HepG2 (cell line): ENCODE data around the gene B4GALT1. TPM values are rescaled to one million over a fixed set of nuclear protein-coding genes. Genes with fewer than 3 reads are reported as not detected.

Experiments used
- ATAC-seq: fragments of 200-7000 bp; cut with Tn5 transposase; 3 replicates; pipeline ENCODE4 v1.9.1; 2020; ENCODE audit warnings: mild to moderate bottlenecking, moderate library complexity
- BruUV-seq: library from RNA; stranded (reverse); fragments of 400-500 nt; replicated peaks from 2 replicates; lab custom pipeline; 2021; lab: Mats Ljungman, UMichigan
- CTCF ChIA-PET: fragments of 300-600 bp; formaldehyde crosslinking; extraction: SDS; loops from one replicate; lab custom pipeline; 2021; ENCODE audit warnings: low total read pairs, inconsistent platforms, low intra/inter-chr PET ratio; lab: Yijun Ruan, JAX
- POLR2A ChIA-PET: fragments of 350-600 bp; sonication (Branson Sonifier 250); formaldehyde crosslinking; loops from one replicate; lab custom pipeline; 2020; ENCODE audit warnings: antibody characterized with exemption, inconsistent platforms; lab: Yijun Ruan, JAX
- DNase-seq: peaks from one replicate; pipeline ENCODE4 v3.0.0-alpha.2; 2015; ENCODE audit warnings: low spot score
- FAIRE-seq: peaks from 3 replicates; lab custom pipeline; 2011; peaks lifted over from hg19 to GRCh38; lab: Jason Lieb, UNC
- H2AFZ ChIP-seq: one replicate; pipeline ENCODE4 v1.6.1; 2011; ENCODE audit warnings: low read length, inconsistent platforms
- H3K27ac ChIP-seq: fragments of 300-600 bp; 3 replicates; pipeline ENCODE4 v1.8.0; 2011; ENCODE audit warnings: mixed run types, mild to moderate bottlenecking, mixed read lengths, low read length, inconsistent platforms; ENCODE audit not compliant: insufficient read depth; ENCODE audit errors: extremely low read length
- H3K27me3 ChIP-seq, 2 experiments: fragments of 200-600 bp in 1 of 2; 2 replicates in 1 of 2; 3 replicates in 1 of 2; pipeline versions ENCODE4 v1.6.0 to v1.8.0; 2011; ENCODE audit warnings: low read length in 2 of 2, mild to moderate bottlenecking in 2 of 2, moderate library complexity in 2 of 2, inconsistent platforms in 1 of 2; ENCODE audit not compliant: insufficient read depth in 2 of 2, control insufficient read depth in 1 of 2
- H3K36me3 ChIP-seq, 2 experiments: fragments of 200-600 bp in 1 of 2; replicated peaks in 1 of 2; 2 replicates in 1 of 2; 3 replicates in 1 of 2; pipeline versions ENCODE4 v1.5.1 to v1.8.0; 2011; ENCODE audit warnings: low read length in 2 of 2, inconsistent platforms in 1 of 2; ENCODE audit not compliant: insufficient read depth in 2 of 2, control insufficient read depth in 1 of 2
- H3K4me1 ChIP-seq: 2 replicates; pipeline ENCODE4 v1.5.1; 2012; ENCODE audit warnings: low read length, inconsistent platforms; ENCODE audit not compliant: insufficient read depth
- H3K4me2 ChIP-seq: 2 replicates; pipeline ENCODE4 v1.6.0; 2011; ENCODE audit warnings: low read depth, low read length, inconsistent platforms
- H3K4me3 ChIP-seq, 3 experiments: fragments of 200-600 bp in 1 of 3; sonication (generic), shearing (Covaris generic) in 1 of 3; replicated peaks in 1 of 3; 2 replicates each; pipeline ENCODE4 v1.5.1; 2011 to 2016; ENCODE audit warnings: low read length in 3 of 3, inconsistent platforms in 2 of 3, low read depth in 2 of 3, mild to moderate bottlenecking in 2 of 3, control low read depth in 1 of 3, mixed read lengths in 1 of 3; ENCODE audit not compliant: insufficient read depth in 1 of 3
- H3K79me2 ChIP-seq: one replicate; pipeline ENCODE4 v1.6.1; 2011; ENCODE audit warnings: low read length, inconsistent platforms; ENCODE audit not compliant: insufficient read depth
- H3K9ac ChIP-seq: 2 replicates; pipeline ENCODE4 v1.6.0; 2011; ENCODE audit warnings: mild to moderate bottlenecking, low read depth, low read length, inconsistent platforms; ENCODE audit not compliant: insufficient read depth
- H3K9me3 ChIP-seq: 2 replicates; pipeline ENCODE4 v1.5.1; 2012; ENCODE audit warnings: mild to moderate bottlenecking, low read length
- H4K20me1 ChIP-seq: 2 replicates; pipeline ENCODE4 v1.6.0; 2011; ENCODE audit warnings: inconsistent platforms, mild to moderate bottlenecking, low read length, moderate library complexity; ENCODE audit not compliant: insufficient read depth
- ADNP ChIP-seq: sonication (generic); formaldehyde crosslinking; IDR thresholded peaks from 2 replicates; pipeline ENCODE4 v1.4.0; 2020; ENCODE audit warnings: missing genetic modification reagents
- CEBPB ChIP-seq: IDR thresholded peaks from 2 replicates; pipeline ENCODE4 v1.6.1; 2011; ENCODE audit warnings: low read depth, low read length, improper control_type of control experiment, borderline replicate concordance
- GABPA ChIP-seq, 2 experiments: IDR thresholded peaks; 2 replicates each; pipeline ENCODE4 v1.6.1; 2011 to 2016; ENCODE audit warnings: low read depth in 2 of 2, low read length in 1 of 2, missing biosample characterization in 1 of 2, missing genetic modification characterization in 1 of 2
- GMEB1 ChIP-seq: sonication (generic); formaldehyde crosslinking; IDR thresholded peaks from 2 replicates; pipeline ENCODE4 v1.5.1; 2020; ENCODE audit warnings: missing genetic modification reagents, mild to moderate bottlenecking, borderline replicate concordance
- KDM3A ChIP-seq: IDR thresholded peaks from 2 replicates; pipeline ENCODE4 v1.6.1; 2018; ENCODE audit warnings: low read depth, missing compliant biosample characterization
- RFX5 ChIP-seq: IDR thresholded peaks from 2 replicates; pipeline ENCODE4 v1.6.1; 2011; ENCODE audit warnings: low read depth, low read length, improper control_type of control experiment
- YEATS4 ChIP-seq: sonication (generic); formaldehyde crosslinking; IDR thresholded peaks from 2 replicates; pipeline ENCODE4 v1.4.0; 2020; ENCODE audit warnings: missing genetic modification reagents, borderline replicate concordance
- ZNF142 ChIP-seq: sonication (generic); formaldehyde crosslinking; IDR thresholded peaks from 2 replicates; pipeline ENCODE4 v1.4.0; 2020; ENCODE audit warnings: missing genetic modification reagents
- ZSCAN25 ChIP-seq: sonication (generic); formaldehyde crosslinking; IDR thresholded peaks from 2 replicates; pipeline ENCODE4 v1.8.0; 2022; ENCODE audit warnings: mild to moderate bottlenecking, missing genetic modification reagents
- WGBS: methylation state at CpG from one replicate; pipeline ENCODE4 v1.1.6; 2017; ENCODE audit warnings: low lambda C conversion rate; 5-methylcytosine and 5-hydroxymethylcytosine counted together
- in situ Hi-C: cut with HindIII; loops from 2 replicates; pipeline ENCODE4 v1.10.0; 2017; ENCODE audit warnings: low pct_unique_long_range_greater_than_20kb; ENCODE audit not compliant: extremely low pct_ligation_motif_present
- intact Hi-C: fragments of 100-400 bp; cut with micrococcal nuclease; formaldehyde crosslinking; loops from one replicate; pipeline ENCODE4 v1.10.0; 2022; ENCODE audit not compliant: unreplicated experiment
- polyA plus RNA-seq, 8 experiments: library from polyadenylated mRNA; depleted of rRNA in 3 of 8; stranded (reverse) in 7 of 8; unstranded in 1 of 8; fragments of >200 nt; fragmentation: Illumina TruSeq in 4 of 8; extraction: Trizol in 4 of 8; gene quantifications; 2 replicates each; pipeline versions ENCODE4 v1.2.1 to v1.2.3, GENCODE V29; 2011 to 2016; ENCODE audit warnings: low read depth in 4 of 8, missing spikeins in 1 of 8, mixed read lengths in 1 of 8; ENCODE audit not compliant: insufficient read depth in 1 of 8
- total RNA-seq, 5 experiments: library from RNA; depleted of rRNA; stranded (reverse); fragments of >200 nt; fragmentation: Illumina TruSeq; extraction: Trizol; gene quantifications; 2 replicates each; pipeline ENCODE4 v1.2.3, GENCODE V29; 2016; ENCODE audit warnings: low read depth in 1 of 5

Gene B4GALT1
- total and polyA plus RNA-seq, 2 of the 13 experiments (the other 11 are each of a cell fraction or from before 2014, with no cell fraction given): 15.7 to 33.5 TPM

- TF ChIP-seq ZNF142 (CRISPR knock-in tag): no peak
- TF ChIP-seq CEBPB: no peak
- TF ChIP-seq YEATS4: no peak
- TF ChIP-seq KDM3A: no peak
These were observed 23.0 kb upstream of the B4GALT1 start (continued) for GRCh38 chr9:33190021-33190705.

- Histone ChIP-seq H3K4me2 (no peak overlapping the region), H3K36me3 (no peaks in the 10 kb centered on the region), H4K20me1 (no peaks in the 10 kb centered on the region), H3K9ac (no peak overlapping the region), H3K27me3 (peaks cover 4 to 43% of the 10 kb centered on the region in 2 experiments; a peak in 3 of 5 replicates), H3K9me3 (no peaks in the 10 kb centered on the region), H2AFZ (no peak overlapping the region), H3K79me2 (no peaks in the 10 kb centered on the region), H3K4me3 (no peak overlapping the region), H3K27ac (no peak overlapping the region), H3K4me1 (peaks cover 18% of the 10 kb centered on the region; the same call in 1 of the 2 replicates)
- no TSS peak for BruUV-seq
- in situ Hi-C loops: no loop called here
- ChIA-PET CTCF (no interaction called here), POLR2A (no interaction called here)
- DNase-seq (no peak), ATAC-seq (no peak), FAIRE-seq (no peak)
- 25% methylated on average over 4 of the region's 6 CpGs for WGBS
- intact Hi-C loops: no loop called here
- TF ChIP-seq RFX5: no peak
- TF ChIP-seq GABPA (IDR thresholded peaks at IDR 0.05; ENCODE audit: low read depth, low read length): no peak
- no peak for TF ChIP-seq GABPA (CRISPR knock-in tag; IDR thresholded peaks at IDR 0.05; ENCODE audit: low read depth)
- TF ChIP-seq ZSCAN25 (CRISPR knock-in tag): no peak
- TF ChIP-seq ADNP (CRISPR knock-in tag): no peak
- TF ChIP-seq GMEB1 (CRISPR knock-in tag): no peak
These were observed 22.2 kb upstream of the B4GALT1 start for GRCh38 chr9:33189331-33189791.
